Measurements from ENCODE around the gene ZBTB20.
A peak's percentile ranks its signal among the peaks of the same experiment; 100 is the strongest.

ZBTB20 gene

DNA sequence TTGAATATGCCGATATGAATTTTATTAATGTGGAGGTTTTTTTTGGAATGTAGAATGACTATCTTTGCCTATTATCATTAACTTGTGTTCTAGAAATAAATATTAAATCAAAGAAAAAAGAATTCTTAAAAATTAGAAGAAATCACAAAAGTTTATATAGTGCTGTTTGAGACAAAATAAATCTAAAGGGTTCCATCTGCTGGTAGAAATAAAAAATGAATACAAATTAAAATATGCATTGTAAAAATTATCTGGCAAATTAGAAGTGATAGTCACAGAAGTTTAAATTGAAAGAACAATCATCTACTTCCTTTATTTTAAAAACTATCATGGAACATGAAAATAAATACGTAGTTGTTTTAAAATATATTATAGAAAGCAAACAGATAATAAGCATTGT lies 22.7 kb upstream of the ZBTB20 start:
- peak; percentile 38 for TF ChIP-seq CTCF (conservative IDR thresholded peaks at IDR 0.05; ENCODE audit: low read depth)
- CTCF ChIA-PET: interaction anchor here (1.0 kb wide), 1 partner anchor 10 kb away, joined by 3 read pairs; no protein-coding TSS in a partner anchor
- POLR2A ChIA-PET (ENCODE audit: low non-redundant PET): no interaction called here
- DNase-seq (ENCODE audit: low spot score): no peak
- H3K27ac ChIP-seq: no peak overlapping the region

DNA sequence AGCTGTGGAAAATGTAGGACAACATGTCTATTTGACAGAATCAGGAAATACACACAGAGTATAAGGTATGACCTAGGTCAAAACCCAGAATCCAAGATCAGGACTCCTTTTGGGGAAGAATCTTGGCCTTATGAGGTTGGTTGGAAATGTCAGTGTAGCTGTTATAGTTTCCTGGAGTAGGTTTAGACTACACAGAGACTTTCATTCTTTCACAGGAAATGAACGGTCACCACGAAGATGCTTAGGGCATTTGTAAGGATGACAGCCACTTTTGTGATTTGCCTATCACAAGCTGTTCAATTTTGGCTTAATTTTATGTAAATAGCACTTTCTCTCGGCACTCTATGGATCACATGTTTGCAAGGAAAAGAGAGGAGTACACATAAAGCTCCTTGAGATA lies 18.6 kb upstream of the ZBTB20 start:
- no peak for TF ChIP-seq CTCF (conservative IDR thresholded peaks at IDR 0.05; ENCODE audit: low read depth)
- CTCF ChIA-PET: no interaction called here
- POLR2A ChIA-PET (ENCODE audit: low non-redundant PET): no interaction called here
- DNase-seq (ENCODE audit: low spot score): no peak
- H3K27ac ChIP-seq: no peak overlapping the region

DNA sequence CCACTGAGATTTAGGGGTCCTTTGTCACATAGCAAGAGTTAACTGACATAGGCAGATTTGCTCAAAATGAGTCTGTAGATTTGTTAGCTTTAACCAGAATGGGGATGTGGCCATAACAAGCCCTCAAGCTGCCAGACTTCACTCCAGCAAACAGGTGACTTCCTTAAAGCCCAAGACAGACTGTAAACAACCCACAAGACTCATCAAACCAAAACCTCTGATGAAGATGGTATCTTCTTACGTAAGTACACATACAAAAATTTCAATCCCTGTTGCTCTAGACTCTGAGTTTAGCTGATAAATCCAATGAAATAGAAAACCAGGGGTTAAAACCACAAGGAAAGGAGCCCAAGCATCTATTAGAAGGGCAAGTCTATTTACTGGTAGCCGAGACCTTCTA lies 18.2 kb upstream of the ZBTB20 start:
- POLR2A ChIA-PET (ENCODE audit: low non-redundant PET): no interaction called here
- no peak for DNase-seq (ENCODE audit: low spot score)
- CTCF ChIA-PET: no interaction called here
- no peak overlapping the region for H3K27ac ChIP-seq
- no peak for TF ChIP-seq CTCF (conservative IDR thresholded peaks at IDR 0.05; ENCODE audit: low read depth)

DNA sequence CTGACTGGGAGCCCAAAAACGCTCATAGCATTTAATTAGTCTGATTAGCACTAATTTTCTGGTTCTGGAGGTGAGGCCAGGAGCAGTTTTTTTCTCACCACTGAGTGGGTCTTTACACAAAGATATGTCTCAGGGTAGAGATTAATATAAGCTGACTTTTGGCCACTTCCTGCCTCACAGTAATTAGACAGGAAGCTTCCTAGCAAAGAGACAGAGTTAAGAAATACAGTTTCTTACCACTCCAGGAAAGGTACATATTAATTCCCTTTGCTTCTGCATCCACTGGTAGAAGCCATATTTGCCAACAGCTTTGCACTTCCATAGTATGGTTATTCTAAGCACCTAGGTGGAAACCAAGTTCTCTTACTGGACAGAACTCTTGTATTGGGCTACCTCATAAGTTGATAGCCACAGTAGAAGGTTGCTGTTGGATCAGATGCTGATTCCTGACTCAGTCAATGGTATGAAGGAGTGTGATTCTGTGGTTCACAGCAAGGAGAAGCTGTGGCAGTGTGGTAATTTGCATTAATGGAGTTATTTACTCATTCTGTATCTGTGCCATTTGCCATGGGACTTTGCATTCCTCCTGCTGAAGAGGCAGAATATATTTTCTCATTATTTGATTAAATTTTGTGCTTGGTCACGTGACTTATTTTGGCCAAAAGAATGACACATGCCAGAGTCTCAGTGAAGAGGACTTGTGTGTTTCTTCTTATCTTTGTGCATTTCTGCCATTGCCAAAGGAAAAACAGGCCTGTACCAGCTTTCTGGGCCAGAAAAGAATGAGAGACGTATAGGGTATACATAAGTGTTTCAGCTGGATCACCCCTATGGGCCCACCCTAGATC lies 17.5 kb upstream of the ZBTB20 start:
- H3K27ac ChIP-seq: no peak overlapping the region
- TF ChIP-seq CTCF (conservative IDR thresholded peaks at IDR 0.05; ENCODE audit: low read depth): no peak
- ChIA-PET POLR2A (ENCODE audit: low non-redundant PET) (no interaction called here), CTCF (no interaction called here)
- no peak for DNase-seq (ENCODE audit: low spot score)

GRCh38 chr3:115162759-115163158 lies 15.7 kb upstream of the ZBTB20 start:
- TF ChIP-seq CTCF (conservative IDR thresholded peaks at IDR 0.05; ENCODE audit: low read depth): no peak
- H3K27ac ChIP-seq: no peak overlapping the region
- ChIA-PET CTCF (interaction anchor here (0.7 kb wide), 1 partner anchor 530 kb away, joined by 3 read pairs; no protein-coding TSS in a partner anchor), POLR2A (ENCODE audit: low non-redundant PET) (no interaction called here)
- DNase-seq (ENCODE audit: low spot score): no peak

DNA sequence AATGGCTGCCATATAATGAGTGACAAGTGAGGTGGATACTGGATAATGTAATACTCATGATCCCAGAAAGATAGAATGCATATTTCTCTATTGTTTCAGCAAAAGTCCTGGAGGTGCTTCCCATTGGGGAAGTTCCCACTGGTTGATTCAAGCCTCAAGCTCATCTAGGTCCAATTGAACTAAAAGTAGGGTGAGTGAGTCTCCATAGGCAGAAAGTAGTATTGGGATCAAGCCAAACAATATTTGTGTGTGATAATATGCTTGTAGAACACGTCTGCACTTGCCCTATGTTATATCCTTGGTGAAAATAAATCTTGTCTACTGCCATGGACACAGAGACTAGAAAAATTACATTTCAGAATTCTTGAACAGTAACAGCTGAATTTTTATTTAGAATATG lies 14.8 kb upstream of the ZBTB20 start:
- no peak overlapping the region for H3K27ac ChIP-seq
- CTCF ChIA-PET: interaction anchor here (0.6 to 0.8 kb wide), 3 partner anchors 93 to 637 kb away, joined by 3 to 4 read pairs (median 4); no protein-coding TSS in a partner anchor
- no peak for TF ChIP-seq CTCF (conservative IDR thresholded peaks at IDR 0.05; ENCODE audit: low read depth)
- no peak for DNase-seq (ENCODE audit: low spot score)
- POLR2A ChIA-PET (ENCODE audit: low non-redundant PET): no interaction called here

Measured in RWPE1 (cell line).